CD14-positive monocyte (primary cell): ENCODE measurements around the gene TFAP2D. TPM values are rescaled to one million over a fixed set of nuclear protein-coding genes. Genes with fewer than 3 reads are reported as not detected.

Experiments
- DNase-seq, 3 donors: peaks; one replicate each; pipeline ENCODE4 v3.0.0-alpha.2; 2011 to 2022
- H2AFZ ChIP-seq: 2 replicates; pipeline ENCODE4 v1.6.0; 2012; ENCODE audit warnings: mild to moderate bottlenecking, low read depth, low read length, inconsistent platforms; ENCODE audit not compliant: insufficient read depth, poor library complexity, severe bottlenecking
- H3K27ac ChIP-seq, 2 donors: 1 replicate in 1 of 2; 2 replicates in 1 of 2; pipeline ENCODE4 v1.5.1; 2012 to 2013; ENCODE audit warnings: low read length in 2 of 2, control low read depth in 1 of 2, inconsistent platforms in 1 of 2, low read depth in 1 of 2, mild to moderate bottlenecking in 1 of 2
- H3K27me3 ChIP-seq, 2 donors: one replicate each; pipeline versions ENCODE4 v1.6.0 to v1.6.1; 2011 to 2013; ENCODE audit warnings: low read length in 2 of 2; ENCODE audit not compliant: control insufficient read depth in 2 of 2, insufficient read depth in 2 of 2
- H3K36me3 ChIP-seq, 2 donors: replicated peaks in 1 of 2; 1 replicate in 1 of 2; 2 replicates in 1 of 2; pipeline versions ENCODE4 v1.5.1 to v1.6.1; 2012 to 2013; ENCODE audit warnings: low read length in 2 of 2, control low read depth in 1 of 2, inconsistent platforms in 1 of 2, mild to moderate bottlenecking in 1 of 2; ENCODE audit not compliant: insufficient read depth in 2 of 2, control insufficient read depth in 1 of 2
- H3K4me1 ChIP-seq, 2 donors: 1 replicate in 1 of 2; 2 replicates in 1 of 2; pipeline versions ENCODE4 v1.5.1 to v1.6.1; 2012 to 2013; ENCODE audit warnings: low read length in 2 of 2, control low read depth in 1 of 2, inconsistent platforms in 1 of 2, mild to moderate bottlenecking in 1 of 2, moderate library complexity in 1 of 2; ENCODE audit not compliant: insufficient read depth in 2 of 2, control insufficient read depth in 1 of 2
- H3K4me2 ChIP-seq: replicated peaks from 2 replicates; pipeline ENCODE3; 2012; ENCODE audit warnings: low read length, moderate library complexity, mild to moderate bottlenecking; ENCODE audit not compliant: poor library complexity, severe bottlenecking; ENCODE audit errors: extremely low read depth
- H3K4me3 ChIP-seq, 3 experiments: fragments of 200-600 bp in 1 of 3; sonication (generic) in 1 of 3; replicated peaks in 1 of 3; 1 replicate in 2 of 3; 2 replicates in 1 of 3; pipeline ENCODE4 v1.5.1; 2011 to 2013; ENCODE audit warnings: low read length in 3 of 3, mild to moderate bottlenecking in 3 of 3, control low read depth in 2 of 3, low read depth in 2 of 3, inconsistent platforms in 1 of 3, moderate library complexity in 1 of 3
- H3K79me2 ChIP-seq: 2 replicates; pipeline ENCODE4 v1.6.0; 2012; ENCODE audit warnings: mild to moderate bottlenecking, control low read depth, inconsistent platforms, low read length, moderate library complexity; ENCODE audit not compliant: insufficient read depth
- H3K9ac ChIP-seq: 2 replicates; pipeline ENCODE4 v1.6.0; 2017; ENCODE audit warnings: low read length, mild to moderate bottlenecking; ENCODE audit not compliant: insufficient read depth, poor library complexity, severe bottlenecking
- H3K9me3 ChIP-seq, 2 donors: replicated peaks in 1 of 2; 1 replicate in 1 of 2; 2 replicates in 1 of 2; pipeline versions ENCODE4 v1.5.1 to v1.6.1; 2012 to 2013; ENCODE audit warnings: low read length in 2 of 2, control low read depth in 1 of 2; ENCODE audit not compliant: control insufficient read depth in 1 of 2, insufficient read depth in 1 of 2
- H4K20me1 ChIP-seq: 2 replicates; pipeline ENCODE4 v1.6.0; 2012; ENCODE audit warnings: mild to moderate bottlenecking, low read length, control low read depth, moderate library complexity; ENCODE audit not compliant: insufficient read depth
- H3K27ac Mint-ChIP-seq, 7 donors: one replicate each; pipeline ENCODE4 v1.8.0; 2020; ENCODE audit warnings: mild to moderate bottlenecking in 7 of 7, mixed read lengths in 7 of 7, moderate library complexity in 6 of 7, inconsistent platforms in 2 of 7
- H3K27me3 Mint-ChIP-seq, 3 donors: one replicate each; pipeline ENCODE4 v1.8.0; 2021 to 2022; ENCODE audit warnings: low read depth in 3 of 3, mild to moderate bottlenecking in 3 of 3, mixed read lengths in 3 of 3, moderate library complexity in 3 of 3, inconsistent platforms in 1 of 3
- H3K36me3 Mint-ChIP-seq, 2 donors: one replicate each; pipeline ENCODE4 v1.8.0; 2020; ENCODE audit warnings: mixed read lengths in 2 of 2, inconsistent platforms in 1 of 2, mild to moderate bottlenecking in 1 of 2
- H3K4me1 Mint-ChIP-seq: one replicate; pipeline ENCODE4 v1.8.0; 2020; ENCODE audit warnings: mild to moderate bottlenecking, mixed read lengths
- H3K4me3 Mint-ChIP-seq, 2 donors: one replicate each; pipeline ENCODE4 v1.8.0; 2020; ENCODE audit warnings: mild to moderate bottlenecking in 2 of 2, mixed read lengths in 2 of 2, moderate library complexity in 1 of 2
- H3K9me3 Mint-ChIP-seq, 7 donors: one replicate each; pipeline ENCODE4 v1.8.0; 2020 to 2022; ENCODE audit warnings: mixed read lengths in 7 of 7, mild to moderate bottlenecking in 6 of 7, moderate library complexity in 6 of 7, inconsistent platforms in 2 of 7
- CTCF ChIP-seq: fragments of 200-600 bp; IDR thresholded peaks from one replicate; pipeline ENCODE4 v1.8.0; 2022; ENCODE audit warnings: antibody characterized with exemption, mild to moderate bottlenecking
- WGBS: methylation state at CpG from one replicate; pipeline ENCODE4 v1.1.5; 2013; ENCODE audit warnings: missing lambda C conversion rate; ENCODE audit not compliant: insufficient coverage; 5-methylcytosine and 5-hydroxymethylcytosine counted together
- intact Hi-C, 2 donors: fragments of 100-400 bp; cut with micrococcal nuclease; formaldehyde crosslinking; loops; one replicate each; pipeline versions ENCODE4 v1.15.0 to v1.15.1; 2023
- polyA plus RNA-seq, 3 donors: library from polyadenylated mRNA; depleted of rRNA in 1 of 3; unstranded in 2 of 3; stranded (reverse) in 1 of 3; fragments of 300-500 nt in 2 of 3; fragments of >200 nt in 1 of 3; fragmentation: Illumina TruSeq in 2 of 3; gene quantifications; 1 replicate in 2 of 3; 2 replicates in 1 of 3; pipeline ENCODE4 v1.2.3, GENCODE V29; 2012 to 2021

The TFAP2D gene
- polyA plus RNA-seq, 3 donors: not detected

GRCh38 chr6:50785921-50786320 is 72.6 kb downstream of the TFAP2D start:
- no peaks in the 10 kb centered on the region for H3K9me3 ChIP-seq
- no peaks in the 10 kb centered on the region for H3K4me1 Mint-ChIP-seq
- H2AFZ ChIP-seq: no peak overlapping the region
- H3K27me3 ChIP-seq: peaks cover 0 to 4% of the 10 kb centered on the region in 2 donors
- no peaks in the 10 kb centered on the region for H3K4me1 ChIP-seq
- peaks cover 0 to 3% (median 1%) of the 10 kb centered on the region in 3 donors for H3K27me3 Mint-ChIP-seq
- no peaks in the 10 kb centered on the region for H3K79me2 ChIP-seq
- H3K4me3 ChIP-seq: no peak overlapping the region
- TF ChIP-seq CTCF: no peak
- H3K27ac Mint-ChIP-seq: no peak overlapping the region
- intact Hi-C loops: no loop called here
- peaks cover 0 to 2% (median 0%) of the 10 kb centered on the region in 7 donors for H3K9me3 Mint-ChIP-seq
- no peak overlapping the region for H3K9ac ChIP-seq
- H3K4me3 Mint-ChIP-seq: no peak overlapping the region
- no peak overlapping the region for H3K4me2 ChIP-seq
- DNase-seq: no peak
- H4K20me1 ChIP-seq: no peaks in the 10 kb centered on the region
- no peaks in the 10 kb centered on the region for H3K36me3 Mint-ChIP-seq
- no peak overlapping the region for H3K27ac ChIP-seq
- H3K36me3 ChIP-seq: no peaks in the 10 kb centered on the region
- no CpG with 5 or more reads among the region's 1 CpG for WGBS

GRCh38 chr6:50791900-50792508 is 78.7 kb downstream of the TFAP2D start:
- H3K36me3 Mint-ChIP-seq: no peaks in the 10 kb centered on the region
- H3K4me3 Mint-ChIP-seq: no peak overlapping the region
- no peak overlapping the region for H2AFZ ChIP-seq

More at GRCh38 chr6:50791900-50792508, 78.7 kb downstream of the TFAP2D start:
- Histone ChIP-seq H3K9me3 (no peaks in the 10 kb centered on the region), H4K20me1 (no peaks in the 10 kb centered on the region), H3K4me1 (no peaks in the 10 kb centered on the region), H3K4me3 (no peak overlapping the region), H3K4me2 (no peak overlapping the region), H3K9ac (no peak overlapping the region), H3K79me2 (no peaks in the 10 kb centered on the region), H3K27ac (no peak overlapping the region), H3K27me3 (peaks cover 0 to 4% of the 10 kb centered on the region in 2 donors), H3K36me3 (no peaks in the 10 kb centered on the region)
- peak in 2 of 3 donors; percentile 5 to 6 for DNase-seq
- peak; percentile 84 for TF ChIP-seq CTCF
- peaks cover 4 to 8% (median 4%) of the 10 kb centered on the region in 3 donors for H3K27me3 Mint-ChIP-seq
- WGBS: no CpG with 5 or more reads among the region's 3 CpGs
- H3K4me1 Mint-ChIP-seq: no peaks in the 10 kb centered on the region
- H3K27ac Mint-ChIP-seq: no peak overlapping the region
- H3K9me3 Mint-ChIP-seq: peaks cover 0 to 2% (median 0%) of the 10 kb centered on the region in 7 donors
- intact Hi-C loops: no loop called here
